CD4-positive, alpha-beta T cell (primary cell): ENCODE measurements around the gene TWF2. TPM values are rescaled to one million over a fixed set of nuclear protein-coding genes. Genes with fewer than 3 reads are reported as not detected.

ENCODE experiments used
- ATAC-seq: fragments of 200-7000 bp; cut with Tn5 transposase; one replicate; pipeline ENCODE4 v1.10.0; 2022; ENCODE audit warnings: mild to moderate bottlenecking; ENCODE audit not compliant: poor library complexity
- CTCF ChIA-PET: fragments of 350-600 bp; sonication (Branson Sonifier 250); formaldehyde crosslinking; loops from one replicate; lab custom pipeline; 2021; ENCODE audit warnings: antibody characterized with exemption, inconsistent platforms; lab: Charles Lee
- POLR2A ChIA-PET: fragments of 350-600 bp; sonication (Branson Sonifier 250); formaldehyde crosslinking; loops from one replicate; lab custom pipeline; 2021; ENCODE audit warnings: antibody characterized with exemption, inconsistent platforms; lab: Charles Lee
- DNase-seq, 14 experiments: peaks; one replicate each; pipeline ENCODE4 v3.0.0-alpha.2; 2013 to 2020; ENCODE audit warnings: mixed read lengths in 2 of 14
- H3K27ac ChIP-seq, 2 donors: one replicate each; pipeline versions ENCODE4 v1.5.1 to v1.7.0; 2013; ENCODE audit warnings: low read length in 2 of 2, low read depth in 1 of 2, mild to moderate bottlenecking in 1 of 2
- H3K27me3 ChIP-seq, 2 experiments: 1 replicate in 1 of 2; 2 replicates in 1 of 2; pipeline versions ENCODE4 v1.6.1 to v1.7.0; 2013; ENCODE audit warnings: low read length in 2 of 2, control low read depth in 1 of 2, mild to moderate bottlenecking in 1 of 2, moderate library complexity in 1 of 2; ENCODE audit not compliant: insufficient read depth in 2 of 2, control insufficient read depth in 1 of 2
- H3K36me3 ChIP-seq: one replicate; pipeline ENCODE4 v1.6.1; 2013; ENCODE audit warnings: low read length, control low read depth; ENCODE audit not compliant: insufficient read depth
- H3K4me1 ChIP-seq: one replicate; pipeline ENCODE4 v1.6.1; 2013; ENCODE audit warnings: low read length, control low read depth; ENCODE audit not compliant: insufficient read depth
- H3K4me3 ChIP-seq: one replicate; pipeline ENCODE4 v1.5.1; 2013; ENCODE audit warnings: mild to moderate bottlenecking, low read length, moderate library complexity
- H3K9me3 ChIP-seq, 2 experiments: 1 replicate in 1 of 2; 2 replicates in 1 of 2; pipeline versions ENCODE4 v1.6.1 to v1.7.0; 2013; ENCODE audit warnings: low read length in 2 of 2, mild to moderate bottlenecking in 2 of 2, control low read depth in 1 of 2, moderate library complexity in 1 of 2; ENCODE audit not compliant: control insufficient read depth in 1 of 2, insufficient read depth in 1 of 2
- H3K27ac Mint-ChIP-seq: one replicate; pipeline ENCODE4 v1.8.0; 2020; ENCODE audit warnings: mixed read lengths
- H3K27me3 Mint-ChIP-seq: one replicate; pipeline ENCODE4 v1.8.0; 2021; ENCODE audit warnings: mixed read lengths
- H3K36me3 Mint-ChIP-seq: one replicate; pipeline ENCODE4 v1.8.0; 2021; ENCODE audit warnings: low read depth, mixed read lengths
- H3K4me1 Mint-ChIP-seq: one replicate; pipeline ENCODE4 v1.8.0; 2021; ENCODE audit warnings: low read depth, mixed read lengths
- H3K4me3 Mint-ChIP-seq: one replicate; pipeline ENCODE4 v1.8.0; 2020; ENCODE audit warnings: mild to moderate bottlenecking, mixed read lengths
- H3K9me3 Mint-ChIP-seq: one replicate; pipeline ENCODE4 v1.8.0; 2020; ENCODE audit warnings: mixed read lengths
- intact Hi-C, 2 experiments: fragments of 100-400 bp; cut with DNase I in 1 of 2; cut with micrococcal nuclease in 1 of 2; formaldehyde crosslinking; loops; one replicate each; pipeline versions ENCODE4 v1.15.1 to v1.9.0; 2023 to 2025; cut with DNase I, micrococcal nuclease
- total RNA-seq, 174 experiments: library from RNA in 2 of 174; stranded (reverse) in 2 of 174; gene quantifications; one replicate each; pipeline ENCODE4 v1.2.3 and lab custom pipeline; 2021 to 2026
- TF ChIP-seq, protein P1 (sequence below): fragments of 200-600 bp; IDR thresholded peaks from one replicate; pipeline ENCODE4 v1.8.0; 2022; ENCODE audit warnings: antibody characterized with exemption, mild to moderate bottlenecking

TWF2 gene
- total RNA-seq, 2 experiments from 2014 or later = 17.4 to 21.7 TPM

- Histone ChIP-seq H3K4me3 (peak overlapping the region; percentile 99), H3K36me3 (peaks cover 29% of the 10 kb centered on the region), H3K27me3 (no peaks in the 10 kb centered on the region), H3K9me3 (no peaks in the 10 kb centered on the region), H3K4me1 (peaks cover 89% of the 10 kb centered on the region), H3K27ac (peak overlapping the region in 1 of 2 donors; percentile 32)
- peak overlapping the region; percentile 66 for H3K27ac Mint-ChIP-seq
- ChIA-PET CTCF (interaction anchor here (0.7 to 3.9 kb wide), 5 partner anchors 18 to 102 kb away, joined by 3 to 19 read pairs (median 4); partner anchors contain the start of genes GLYCTK and WDR82), POLR2A (interaction anchor here (1.0 to 17.5 kb wide), 7 partner anchors 14 to 102 kb away, joined by 3 to 293 read pairs (median 8); partner anchors contain the start of genes GLYCTK, PPM1M, TLR9 and WDR82)
- H3K36me3 Mint-ChIP-seq = peaks cover 59% of the 10 kb centered on the region
- no peak for DNase-seq
- intact Hi-C loops = loop anchor here in 1 of 2 experiments (5.0 kb wide), 1 partner anchor 170 kb away; no protein-coding TSS in a partner anchor
- ATAC-seq = no peak
- no peaks in the 10 kb centered on the region for H3K27me3 Mint-ChIP-seq
- peak overlapping the region; percentile 99 for H3K4me3 Mint-ChIP-seq
- TF ChIP-seq, protein P1, sequence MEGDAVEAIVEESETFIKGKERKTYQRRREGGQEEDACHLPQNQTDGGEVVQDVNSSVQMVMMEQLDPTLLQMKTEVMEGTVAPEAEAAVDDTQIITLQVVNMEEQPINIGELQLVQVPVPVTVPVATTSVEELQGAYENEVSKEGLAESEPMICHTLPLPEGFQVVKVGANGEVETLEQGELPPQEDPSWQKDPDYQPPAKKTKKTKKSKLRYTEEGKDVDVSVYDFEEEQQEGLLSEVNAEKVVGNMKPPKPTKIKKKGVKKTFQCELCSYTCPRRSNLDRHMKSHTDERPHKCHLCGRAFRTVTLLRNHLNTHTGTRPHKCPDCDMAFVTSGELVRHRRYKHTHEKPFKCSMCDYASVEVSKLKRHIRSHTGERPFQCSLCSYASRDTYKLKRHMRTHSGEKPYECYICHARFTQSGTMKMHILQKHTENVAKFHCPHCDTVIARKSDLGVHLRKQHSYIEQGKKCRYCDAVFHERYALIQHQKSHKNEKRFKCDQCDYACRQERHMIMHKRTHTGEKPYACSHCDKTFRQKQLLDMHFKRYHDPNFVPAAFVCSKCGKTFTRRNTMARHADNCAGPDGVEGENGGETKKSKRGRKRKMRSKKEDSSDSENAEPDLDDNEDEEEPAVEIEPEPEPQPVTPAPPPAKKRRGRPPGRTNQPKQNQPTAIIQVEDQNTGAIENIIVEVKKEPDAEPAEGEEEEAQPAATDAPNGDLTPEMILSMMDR = no peak
- peaks cover 88% of the 10 kb centered on the region for H3K4me1 Mint-ChIP-seq
- no peaks in the 10 kb centered on the region for H3K9me3 Mint-ChIP-seq
Measured at GRCh38 chr3:52237006-52237656, 1.8 kb downstream of the TWF2 start.

DNA sequence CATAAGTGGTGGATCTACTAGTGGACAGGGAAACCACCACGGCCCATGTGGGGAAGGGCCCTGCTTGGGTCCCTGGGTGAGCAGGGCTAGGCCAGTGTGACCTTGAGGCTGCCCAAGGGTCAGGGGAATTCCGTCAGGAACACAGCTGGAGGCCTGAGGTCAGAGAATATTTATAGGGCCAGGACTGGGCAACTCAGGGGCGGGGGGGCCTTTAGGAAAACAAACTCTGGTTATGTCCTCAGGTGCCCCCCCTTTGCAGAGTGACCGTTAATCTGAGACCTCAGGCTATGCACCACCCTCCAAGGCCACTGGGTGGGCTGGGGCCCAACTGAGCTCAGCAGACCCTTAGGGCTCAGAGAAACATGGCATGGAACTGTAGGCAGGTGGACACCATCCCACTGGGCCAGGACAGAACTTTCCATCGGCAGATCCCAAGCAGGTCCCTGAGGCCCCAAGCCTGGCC is 2.5 kb downstream of the TWF2 start:
- H3K36me3 ChIP-seq = peaks cover 36% of the 10 kb centered on the region
- H3K9me3 ChIP-seq = no peaks in the 10 kb centered on the region
- Mint-ChIP-seq H3K4me1 (peaks cover 86% of the 10 kb centered on the region), H3K9me3 (no peaks in the 10 kb centered on the region), H3K27ac (peak overlapping the region; percentile 66), H3K4me3 (peak overlapping the region; percentile 69), H3K36me3 (peaks cover 64% of the 10 kb centered on the region), H3K27me3 (no peaks in the 10 kb centered on the region)
- peak in 1 of 14 experiments; percentile 22 for DNase-seq
- H3K27me3 ChIP-seq = no peaks in the 10 kb centered on the region
- TF ChIP-seq, protein P1 = no peak
- no peak overlapping the region for H3K4me3 ChIP-seq
- intact Hi-C loops = loop anchor here in 1 of 2 experiments (5.0 kb wide), 1 partner anchor 171 kb away; no protein-coding TSS in a partner anchor
- ATAC-seq = no peak
- CTCF ChIA-PET = interaction anchor here (1.0 to 3.9 kb wide), 5 partner anchors 17 to 103 kb away, joined by 3 to 19 read pairs (median 7); partner anchors contain the start of genes GLYCTK and WDR82
- peaks cover 92% of the 10 kb centered on the region for H3K4me1 ChIP-seq
- POLR2A ChIA-PET = interaction anchor here (1.0 to 17.5 kb wide), 5 partner anchors 13 to 51 kb away, joined by 3 to 293 read pairs (median 74); partner anchors contain the start of genes GLYCTK, PPM1M, TLR9 and WDR82
- H3K27ac ChIP-seq = no peak overlapping the region

DNA sequence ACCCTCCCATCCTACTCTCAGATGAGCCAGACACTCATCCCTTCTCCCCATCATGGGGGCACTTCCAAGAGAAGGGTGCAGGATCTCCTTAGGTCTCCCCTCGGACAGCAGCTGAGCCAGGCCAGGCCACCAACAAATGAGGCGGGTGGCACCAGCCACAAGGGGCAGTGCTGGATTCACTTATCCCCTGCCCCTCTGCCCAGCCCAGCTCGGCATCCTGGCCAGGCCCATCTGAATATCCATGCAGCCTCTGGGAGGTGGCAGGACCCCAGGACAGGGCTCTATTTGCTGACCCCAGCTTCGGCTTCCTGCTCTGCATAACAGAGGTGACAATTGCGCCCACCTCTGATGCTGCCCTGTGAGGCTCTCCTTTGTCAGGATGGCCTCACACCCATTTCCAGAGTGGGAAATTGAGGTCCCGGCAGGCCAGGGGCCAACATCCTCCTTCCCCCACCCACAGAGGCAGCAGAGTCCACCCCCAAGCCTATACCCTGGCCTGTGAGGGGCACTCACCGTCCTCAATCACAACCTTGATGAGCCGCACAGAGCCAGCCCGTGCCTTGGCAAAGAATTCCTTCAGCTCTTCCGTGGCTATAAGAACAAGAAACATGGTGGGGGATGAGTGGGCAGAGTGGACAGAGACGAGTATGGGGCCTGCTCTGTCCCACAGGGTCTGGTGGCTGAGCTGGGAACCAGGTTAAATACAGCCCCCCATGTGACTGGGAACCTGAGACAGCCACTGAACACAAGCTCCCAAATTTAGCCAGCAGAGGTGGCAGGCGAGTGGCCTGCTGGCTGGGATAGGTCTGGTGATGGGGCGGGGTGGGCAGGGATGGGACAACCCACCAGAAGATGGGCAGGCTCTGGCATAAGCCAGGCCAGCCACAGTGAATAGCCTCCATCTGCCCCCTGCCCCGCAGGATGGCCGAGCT is 4.2 kb downstream of the TWF2 start:
- CTCF ChIA-PET = interaction anchor here (0.6 to 4.9 kb wide), 4 partner anchors 13 to 104 kb away, joined by 3 to 62 read pairs (median 7); partner anchors contain the start of gene WDR82
- H3K9me3 Mint-ChIP-seq = no peaks in the 10 kb centered on the region
- DNase-seq = no peak

More for the DNA sequence above, 4.2 kb downstream of the TWF2 start:
- intact Hi-C loops = loop anchor here in 1 of 2 experiments (5.0 kb wide), 1 partner anchor 173 kb away; no protein-coding TSS in a partner anchor
- Histone ChIP-seq H3K27me3 (no peaks in the 10 kb centered on the region), H3K4me3 (no peak overlapping the region), H3K27ac (peak overlapping the region in 1 of 2 donors; percentile 17), H3K36me3 (peaks cover 52% of the 10 kb centered on the region), H3K9me3 (no peaks in the 10 kb centered on the region), H3K4me1 (peaks cover 87% of the 10 kb centered on the region)
- H3K27me3 Mint-ChIP-seq = no peaks in the 10 kb centered on the region
- ATAC-seq = no peak
- POLR2A ChIA-PET = interaction anchor here (6.3 to 17.5 kb wide), 3 partner anchors 11 to 44 kb away, joined by 74 to 293 read pairs (median 134); partner anchors contain the start of genes PPM1M, TLR9 and WDR82
- H3K27ac Mint-ChIP-seq = peak overlapping the region; percentile 63
- H3K4me1 Mint-ChIP-seq = peaks cover 76% of the 10 kb centered on the region
- H3K4me3 Mint-ChIP-seq = peak overlapping the region; percentile 69
- H3K36me3 Mint-ChIP-seq = peaks cover 73% of the 10 kb centered on the region
- TF ChIP-seq, protein P1 = no peak
